Activated CD8-positive, alpha-beta T cell treated with anti-CD3 and anti-CD28 coated beads for 36 hours (primary cell): Measurements from ENCODE around the gene THRB. TPM values are rescaled to one million over a fixed set of nuclear protein-coding genes. Genes with fewer than 3 reads are reported as not detected.

Source experiments
- ATAC-seq: fragments of 200-7000 bp; cut with Tn5 transposase; one replicate; pipeline ENCODE4 v1.10.0; 2021; ENCODE audit warnings: mild to moderate bottlenecking, moderate library complexity
- CTCF ChIA-PET: fragments of 350-600 bp; sonication (Branson Sonifier 250); formaldehyde crosslinking; loops from one replicate; lab custom pipeline; 2021; ENCODE audit warnings: antibody characterized with exemption; lab: Charles Lee
- POLR2A ChIA-PET: fragments of 350-600 bp; sonication (Branson Sonifier 250); formaldehyde crosslinking; loops from one replicate; lab custom pipeline; 2021; ENCODE audit warnings: antibody characterized with exemption; lab: Charles Lee
- DNase-seq: peaks from one replicate; pipeline ENCODE4 v3.0.0-alpha.2; 2020
- H3K27ac Mint-ChIP-seq: one replicate; pipeline ENCODE4 v1.8.0; 2021; ENCODE audit warnings: mild to moderate bottlenecking, mixed read lengths
- H3K27me3 Mint-ChIP-seq: one replicate; pipeline ENCODE4 v1.8.0; 2021; ENCODE audit warnings: mixed read lengths
- H3K36me3 Mint-ChIP-seq: one replicate; pipeline ENCODE4 v1.8.0; 2021; ENCODE audit warnings: low read depth, mixed read lengths
- H3K4me1 Mint-ChIP-seq: one replicate; pipeline ENCODE4 v1.8.0; 2021; ENCODE audit warnings: low read depth, mixed read lengths
- H3K4me3 Mint-ChIP-seq: one replicate; pipeline ENCODE4 v1.8.0; 2021; ENCODE audit warnings: mild to moderate bottlenecking, moderate library complexity, mixed read lengths
- H3K9me3 Mint-ChIP-seq: one replicate; pipeline ENCODE4 v1.8.0; 2021; ENCODE audit warnings: mixed read lengths
- CTCF ChIP-seq: fragments of 200-600 bp; IDR thresholded peaks from one replicate; pipeline ENCODE4 v1.8.0; 2022; ENCODE audit warnings: antibody characterized with exemption, mild to moderate bottlenecking
- intact Hi-C: fragments of 100-400 bp; cut with micrococcal nuclease; formaldehyde crosslinking; loops from one replicate; pipeline ENCODE4 v1.10.0; 2022
- total RNA-seq, 2 experiments: library from RNA; stranded (reverse); gene quantifications; one replicate each; pipeline ENCODE4 v1.2.3, GENCODE V29; 2021

THRB gene
- total RNA-seq, 2 experiments from 2014 or later, result not detected

GRCh38 chr3:24506966-24507775 lies 12.5 kb upstream of the THRB start:
- Mint-ChIP-seq H3K27ac (no peak overlapping the region), H3K4me1 (peaks cover 4% of the 10 kb centered on the region), H3K27me3 (no peaks in the 10 kb centered on the region), H3K36me3 (no peaks in the 10 kb centered on the region), H3K4me3 (no peak overlapping the region), H3K9me3 (peaks cover 2% of the 10 kb centered on the region)
- ChIA-PET CTCF (no interaction called here), POLR2A (no interaction called here)
- TF ChIP-seq CTCF, result no peak
- intact Hi-C loops, result no loop called here
- DNase-seq (no peak), ATAC-seq (no peak)

- ATAC-seq, result no peak
- intact Hi-C loops, result no loop called here
- Mint-ChIP-seq H3K4me3 (no peak overlapping the region), H3K27ac (no peak overlapping the region), H3K4me1 (peaks cover 4% of the 10 kb centered on the region), H3K36me3 (no peaks in the 10 kb centered on the region), H3K27me3 (no peaks in the 10 kb centered on the region), H3K9me3 (peaks cover under 1% of the 10 kb centered on the region)
- no peak for TF ChIP-seq CTCF
- ChIA-PET CTCF (no interaction called here), POLR2A (no interaction called here)
- DNase-seq, result no peak
These were observed 11.3 kb upstream of the THRB start for GRCh38 chr3:24505691-24506550.

- CTCF ChIA-PET, result no interaction called here
These were observed 10.1 kb upstream of the THRB start for GRCh38 chr3:24504772-24505171.

GRCh38 chr3:24503616-24504113 lies 9.0 kb upstream of the THRB start:
- Mint-ChIP-seq H3K4me1 (peaks cover 4% of the 10 kb centered on the region), H3K4me3 (no peak overlapping the region), H3K27ac (no peak overlapping the region), H3K36me3 (no peaks in the 10 kb centered on the region), H3K27me3 (peaks cover under 1% of the 10 kb centered on the region), H3K9me3 (no peaks in the 10 kb centered on the region)
- intact Hi-C loops, result no loop called here
- ChIA-PET POLR2A (no interaction called here), CTCF (no interaction called here)
- no peak for ATAC-seq
- TF ChIP-seq CTCF, result no peak
- no peak for DNase-seq

More at GRCh38 chr3:24504772-24505171, 10.1 kb upstream of the THRB start:
- POLR2A ChIA-PET, result no interaction called here
- H3K4me3 Mint-ChIP-seq, result no peak overlapping the region
- H3K27ac Mint-ChIP-seq, result no peak overlapping the region
- intact Hi-C loops, result no loop called here
- ATAC-seq, result no peak
- no peak for TF ChIP-seq CTCF
- no peaks in the 10 kb centered on the region for H3K27me3 Mint-ChIP-seq
- H3K4me1 Mint-ChIP-seq, result peaks cover 4% of the 10 kb centered on the region
- no peaks in the 10 kb centered on the region for H3K9me3 Mint-ChIP-seq
- no peaks in the 10 kb centered on the region for H3K36me3 Mint-ChIP-seq
- DNase-seq, result no peak
